GM06990 (cell line): Measurements from ENCODE around the gene DUSP6.

Experiments used
- DNase-seq: peaks from one replicate; pipeline ENCODE4 v3.0.0-alpha.2; 2011; ENCODE audit not compliant: insufficient read length; ENCODE audit errors: extremely low read depth
- H3K27me3 ChIP-seq: replicated peaks from 2 replicates; pipeline ENCODE4 v1.6.0; 2011; ENCODE audit warnings: low read length; ENCODE audit not compliant: control insufficient read depth, insufficient read depth
- H3K36me3 ChIP-seq: 2 replicates; pipeline ENCODE4 v1.5.1; 2011; ENCODE audit warnings: low read length; ENCODE audit not compliant: control insufficient read depth, insufficient read depth
- H3K4me3 ChIP-seq: replicated peaks from 2 replicates; pipeline ENCODE4 v1.5.1; 2011; ENCODE audit warnings: low read depth, mild to moderate bottlenecking, control low read depth, low read length
- CTCF ChIP-seq: IDR thresholded peaks from 2 replicates; pipeline ENCODE4 v1.5.1; 2011; ENCODE audit warnings: low read length, control low read depth, mild to moderate bottlenecking, inconsistent platforms; ENCODE audit not compliant: insufficient read depth, poor library complexity, severe bottlenecking

DUSP6 gene

DNA sequence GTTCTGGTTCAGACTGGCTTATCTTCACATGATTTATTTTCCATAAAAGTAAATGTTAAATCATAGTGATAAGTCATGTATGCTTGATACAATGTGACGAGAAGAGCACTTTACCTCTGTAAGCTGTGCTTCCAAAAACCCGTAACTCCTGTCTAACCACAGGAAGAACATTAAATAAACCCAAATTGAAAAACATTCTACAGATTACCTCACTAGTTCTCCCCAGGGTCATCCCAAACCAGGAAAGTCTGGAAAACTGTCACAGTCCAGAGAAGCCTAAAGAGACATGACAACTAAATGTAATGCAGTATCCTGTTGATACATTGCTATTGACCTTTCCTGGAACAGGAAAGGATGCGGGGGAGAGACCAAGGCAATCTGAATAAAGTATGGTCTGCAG lies 32.5 kb upstream of the DUSP6 start:
- H3K27me3 ChIP-seq = no peaks in the 10 kb centered on the region
- no peak for DNase-seq
- H3K36me3 ChIP-seq = no peaks in the 10 kb centered on the region
- no peak for TF ChIP-seq CTCF
- H3K4me3 ChIP-seq = no peak overlapping the region

DNA sequence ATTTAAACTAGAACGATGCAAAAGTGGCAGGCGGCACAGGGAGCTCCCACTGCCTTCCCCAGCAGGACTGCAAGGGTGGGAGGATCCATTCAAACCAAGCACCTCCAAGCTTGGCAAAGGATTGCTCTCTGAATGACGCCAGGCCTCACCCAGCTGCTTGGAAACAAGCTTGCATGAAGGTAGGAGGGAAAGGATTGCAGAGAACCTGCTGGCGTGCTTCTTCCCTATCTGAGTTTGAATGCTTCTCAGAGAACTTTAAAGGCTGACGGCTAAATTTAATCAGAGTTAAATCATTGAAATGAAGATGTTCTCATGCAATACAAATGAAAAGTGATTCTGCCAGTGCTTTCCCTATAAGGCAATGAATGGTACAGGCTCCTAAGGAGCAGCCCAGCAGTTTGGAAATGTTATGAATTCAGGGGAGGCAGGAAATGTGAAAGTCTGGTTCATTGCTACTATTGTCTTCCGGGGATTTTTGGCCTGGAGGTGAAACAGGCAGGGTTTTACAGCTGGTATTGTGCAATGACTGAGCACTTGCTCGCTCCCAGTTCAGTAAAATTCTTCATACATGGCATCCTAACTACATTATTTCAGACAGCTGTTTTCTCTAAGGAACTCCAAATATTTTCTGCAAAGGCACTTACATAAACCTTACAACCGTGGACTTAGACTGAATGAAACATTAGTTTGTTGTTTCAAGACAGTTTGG lies 31.9 kb upstream of the DUSP6 start:
- Histone ChIP-seq H3K27me3 (no peaks in the 10 kb centered on the region), H3K4me3 (no peak overlapping the region), H3K36me3 (no peaks in the 10 kb centered on the region)
- DNase-seq = no peak
- TF ChIP-seq CTCF = no peak

GRCh38 chr12:89383235-89384049 lies 31.1 kb upstream of the DUSP6 start:
- no peak for TF ChIP-seq CTCF
- H3K27me3 ChIP-seq = no peaks in the 10 kb centered on the region
- H3K4me3 ChIP-seq = no peak overlapping the region
- DNase-seq = no peak
- no peaks in the 10 kb centered on the region for H3K36me3 ChIP-seq

DNA sequence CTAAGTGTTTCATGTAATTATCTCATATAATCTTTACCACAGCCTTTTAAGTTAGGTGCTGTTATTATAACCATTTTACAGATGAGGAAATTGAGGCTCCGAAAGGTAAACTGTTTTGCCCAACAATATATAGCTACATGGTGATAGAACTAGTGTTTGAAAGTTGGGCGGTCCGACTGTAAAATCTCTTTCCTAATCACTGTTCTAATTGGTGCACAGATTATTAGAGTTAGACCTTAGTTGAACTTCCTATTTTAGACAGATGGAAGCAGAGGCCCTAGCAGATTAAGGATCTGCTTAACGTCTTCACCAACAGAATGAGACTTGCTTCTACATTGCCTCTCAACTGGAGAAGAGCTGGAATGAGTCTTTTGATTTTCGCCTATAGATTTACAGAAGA lies 30.0 kb upstream of the DUSP6 start:
- no peak for DNase-seq
- Histone ChIP-seq H3K36me3 (no peaks in the 10 kb centered on the region), H3K27me3 (no peaks in the 10 kb centered on the region), H3K4me3 (no peak overlapping the region)
- TF ChIP-seq CTCF = no peak

- no peak for DNase-seq
- H3K27me3 ChIP-seq = no peaks in the 10 kb centered on the region
- no peaks in the 10 kb centered on the region for H3K36me3 ChIP-seq
- no peak overlapping the region for H3K4me3 ChIP-seq
- no peak for TF ChIP-seq CTCF
Observed at GRCh38 chr12:89379839-89380467, 27.7 kb upstream of the DUSP6 start.
